ENCODE results near the gene ANKS1B.

ANKS1B gene

GRCh38 chr12:99151744-99152143 lies 833.0 kb downstream of the ANKS1B start:
- no peak for DNase-seq

GRCh38 chr12:99147130-99147529 lies 837.6 kb downstream of the ANKS1B start:
- no peak for DNase-seq

GRCh38 chr12:99146730-99147129 lies 838.0 kb downstream of the ANKS1B start:
- DNase-seq = no peak

GRCh38 chr12:99146185-99146584 lies 838.6 kb downstream of the ANKS1B start:
- DNase-seq = no peak

- no peak for DNase-seq
Observed at GRCh38 chr12:99142651-99143050, 842.1 kb downstream of the ANKS1B start.

- no peak for DNase-seq
Observed at GRCh38 chr12:99140017-99140720, 844.6 kb downstream of the ANKS1B start.

GRCh38 chr12:99138393-99138792 lies 846.3 kb downstream of the ANKS1B start:
- DNase-seq = no peak

GRCh38 chr12:99137124-99137855 lies 847.4 kb downstream of the ANKS1B start:
- no peak for DNase-seq

GRCh38 chr12:99136516-99136915 lies 848.2 kb downstream of the ANKS1B start:
- DNase-seq = no peak

- DNase-seq = no peak
Observed at GRCh38 chr12:99135376-99135775, 849.4 kb downstream of the ANKS1B start.

GRCh38 chr12:99133401-99133800 lies 851.3 kb downstream of the ANKS1B start:
- DNase-seq = no peak

GRCh38 chr12:99131751-99132199 lies 853.0 kb downstream of the ANKS1B start:
- no peak for DNase-seq

GRCh38 chr12:99130808-99131553 lies 853.8 kb downstream of the ANKS1B start:
- no peak for DNase-seq

- no peak for DNase-seq
Observed at GRCh38 chr12:99128246-99128802, 856.4 kb downstream of the ANKS1B start.

- no peak for DNase-seq
Observed at GRCh38 chr12:99122959-99123358, 861.8 kb downstream of the ANKS1B start.

- DNase-seq = no peak
Observed at GRCh38 chr12:99122496-99122895, 862.2 kb downstream of the ANKS1B start.

GRCh38 chr12:99121546-99121945 lies 863.2 kb downstream of the ANKS1B start:
- DNase-seq = no peak

GRCh38 chr12:99119943-99120342 lies 864.8 kb downstream of the ANKS1B start:
- no peak for DNase-seq

GRCh38 chr12:99119449-99119848 lies 865.3 kb downstream of the ANKS1B start:
- no peak for DNase-seq

- DNase-seq = no peak
Observed at GRCh38 chr12:99111600-99111999, 873.1 kb downstream of the ANKS1B start.

GRCh38 chr12:99110868-99111267 lies 873.9 kb downstream of the ANKS1B start:
- no peak for DNase-seq

GRCh38 chr12:99110212-99110611 lies 874.5 kb downstream of the ANKS1B start:
- no peak for DNase-seq

GRCh38 chr12:99108924-99109323 lies 875.8 kb downstream of the ANKS1B start:
- DNase-seq = no peak
